ENCODE measurements around the gene GPR156.

GPR156 gene

GRCh38 chr3:120153294-120153693, 131.7 kb downstream of the GPR156 start:
- Histone ChIP-seq H3K4me1 (peaks cover 7 to 9% (median 8%) of the 10 kb centered on the region in 10 experiments), H3K36me3 (peaks cover 0 to 5% (median 0%) of the 10 kb centered on the region in 11 experiments; a peak in 1 of 22 replicates), H3K4me2 (no peak overlapping the region), H4K20me1 (no peaks in the 10 kb centered on the region), H3K27ac (no peak overlapping the region), H3K27me3 (no peaks in the 10 kb centered on the region), H3K9ac (no peak overlapping the region), H3K4me3 (no peak overlapping the region), H3K9me3 (replicated peaks in 1 of 11) (peaks cover 28 to 39% (median 33%) of the 10 kb centered on the region in 11 experiments)
- TF ChIP-seq Cebpa-rat (IDR thresholded peaks at IDR 0.05) = no peak

- H4K20me1 ChIP-seq = no peaks in the 10 kb centered on the region
- H3K4me1 ChIP-seq = peaks cover 17 to 22% (median 19%) of the 10 kb centered on the region in 10 experiments
- no peaks in the 10 kb centered on the region for H3K27me3 ChIP-seq
- peaks cover 0 to 5% (median 0%) of the 10 kb centered on the region in 11 experiments; a peak in 1 of 22 replicates for H3K36me3 ChIP-seq
- H3K4me2 ChIP-seq = no peak overlapping the region
- no peak overlapping the region for H3K9ac ChIP-seq
- peaks cover 28 to 39% (median 33%) of the 10 kb centered on the region in 11 experiments for H3K9me3 ChIP-seq (replicated peaks in 1 of 11)
- no peak overlapping the region for H3K27ac ChIP-seq
- TF ChIP-seq Cebpa-rat (IDR thresholded peaks at IDR 0.05) = no peak
- no peak overlapping the region for H3K4me3 ChIP-seq
Measured at GRCh38 chr3:120151791-120152190, 133.2 kb downstream of the GPR156 start.

DNA sequence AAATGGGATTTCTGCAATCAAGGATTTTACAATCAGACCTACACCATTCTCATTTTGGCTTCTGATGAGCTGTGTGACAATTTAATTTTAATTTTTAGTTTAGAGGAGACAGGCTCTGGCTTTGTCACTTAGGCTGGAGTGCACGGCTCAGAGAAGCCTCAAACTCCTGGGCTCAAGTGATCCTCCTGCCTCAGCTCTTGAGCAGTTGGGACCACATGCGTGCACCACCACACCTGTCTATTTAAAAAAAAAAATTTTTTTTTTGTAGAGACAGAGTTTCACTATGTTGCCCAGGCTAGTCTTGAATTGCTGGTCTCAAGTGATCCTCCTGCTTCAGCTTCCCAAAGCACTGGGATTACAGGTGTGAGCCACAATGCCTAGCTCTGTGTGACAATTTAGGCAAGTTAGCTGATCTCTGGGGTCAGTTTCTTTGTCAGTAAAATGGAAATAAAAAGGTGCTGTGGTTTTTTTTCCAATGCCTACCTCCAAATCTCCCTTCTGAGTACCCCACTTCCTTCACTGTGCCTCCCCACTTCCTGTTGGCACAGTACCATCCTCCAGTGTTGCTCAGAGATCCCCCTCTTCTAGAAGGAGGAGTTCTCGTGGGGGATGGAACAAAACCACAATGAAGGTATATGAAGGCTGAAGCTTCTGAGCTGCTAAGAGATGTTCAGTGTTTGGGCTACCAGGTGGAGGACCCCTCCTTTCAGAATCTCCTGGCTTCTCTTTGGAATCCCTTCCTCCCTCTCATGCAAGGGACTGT, 136.7 kb downstream of the GPR156 start:
- Histone ChIP-seq H3K9me3 (replicated peaks in 1 of 11) (peaks cover 0 to 7% (median 5%) of the 10 kb centered on the region in 11 experiments; a peak in 15 of 22 replicates), H3K4me3 (no peak overlapping the region), H3K4me1 (peaks cover 17 to 29% (median 20%) of the 10 kb centered on the region in 10 experiments), H3K4me2 (peak overlapping the region; percentile 37 to 74 (median 60)), H3K9ac (no peak overlapping the region), H3K36me3 (no peaks in the 10 kb centered on the region), H3K27ac (no peak overlapping the region), H3K27me3 (no peaks in the 10 kb centered on the region), H4K20me1 (no peaks in the 10 kb centered on the region)
- TF ChIP-seq Cebpa-rat (IDR thresholded peaks at IDR 0.05) = no peak

- no peak overlapping the region for H3K27ac ChIP-seq
- H3K4me2 ChIP-seq = peak overlapping the region; percentile 37 to 74 (median 60); a peak in 18 of 22 replicates
- H3K4me1 ChIP-seq = peaks cover 17 to 29% (median 20%) of the 10 kb centered on the region in 10 experiments
- no peaks in the 10 kb centered on the region for H3K36me3 ChIP-seq
- no peaks in the 10 kb centered on the region for H3K27me3 ChIP-seq
- no peak overlapping the region for H3K9ac ChIP-seq
- no peaks in the 10 kb centered on the region for H3K9me3 ChIP-seq (replicated peaks in 1 of 11)
- TF ChIP-seq Cebpa-rat (IDR thresholded peaks at IDR 0.05) = no peak
- no peaks in the 10 kb centered on the region for H4K20me1 ChIP-seq
- no peak overlapping the region for H3K4me3 ChIP-seq
Measured at GRCh38 chr3:120147072-120147871, 137.8 kb downstream of the GPR156 start.

DNA sequence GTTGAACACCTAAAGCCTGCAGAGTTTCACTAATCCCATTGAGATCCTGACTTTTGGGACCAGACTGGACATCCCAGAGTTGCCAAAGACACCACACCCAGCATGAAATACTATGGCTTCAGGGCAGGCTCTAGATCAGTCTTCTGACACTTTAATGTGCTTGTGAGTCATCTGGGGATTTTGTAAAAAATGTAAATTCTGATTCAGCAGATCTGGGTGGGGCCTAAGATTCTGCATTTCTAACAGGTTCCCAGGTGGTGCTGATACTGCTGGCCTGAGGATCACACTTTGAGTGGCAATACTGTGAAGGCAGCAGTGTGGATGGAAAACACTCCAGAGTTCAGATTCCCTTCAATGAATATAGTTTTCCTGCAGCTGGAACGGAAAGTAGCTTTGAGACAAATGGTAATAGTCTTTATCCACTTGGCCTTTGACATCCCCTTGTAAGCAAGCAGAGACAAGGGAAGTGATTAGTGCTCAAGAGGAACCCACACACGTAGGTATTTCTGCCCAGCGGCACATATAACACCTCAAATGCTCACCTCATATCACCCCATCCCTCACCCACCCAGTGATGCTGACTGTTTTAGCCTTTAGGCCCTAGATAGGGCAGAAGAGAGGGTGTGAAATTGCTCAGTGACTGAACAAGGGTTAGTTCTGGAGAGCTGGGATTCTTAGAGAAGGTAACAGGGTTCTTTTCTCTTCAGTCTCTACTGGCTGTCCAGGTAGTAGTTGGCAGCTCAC, 139.3 kb downstream of the GPR156 start:
- Histone ChIP-seq H3K4me3 (no peak overlapping the region), H3K36me3 (no peaks in the 10 kb centered on the region), H3K4me2 (peak overlapping the region in 1 of 11 experiments; percentile 11; a peak in 1 of 22 replicates), H3K4me1 (peaks cover 17 to 29% (median 20%) of the 10 kb centered on the region in 10 experiments), H4K20me1 (no peaks in the 10 kb centered on the region), H3K9me3 (replicated peaks in 1 of 11) (peaks cover 0 to 4% (median 0%) of the 10 kb centered on the region in 11 experiments; a peak in 3 of 22 replicates), H3K27me3 (no peaks in the 10 kb centered on the region), H3K27ac (no peak overlapping the region), H3K9ac (no peak overlapping the region)
- TF ChIP-seq Cebpa-rat (IDR thresholded peaks at IDR 0.05) = no peak

DNA sequence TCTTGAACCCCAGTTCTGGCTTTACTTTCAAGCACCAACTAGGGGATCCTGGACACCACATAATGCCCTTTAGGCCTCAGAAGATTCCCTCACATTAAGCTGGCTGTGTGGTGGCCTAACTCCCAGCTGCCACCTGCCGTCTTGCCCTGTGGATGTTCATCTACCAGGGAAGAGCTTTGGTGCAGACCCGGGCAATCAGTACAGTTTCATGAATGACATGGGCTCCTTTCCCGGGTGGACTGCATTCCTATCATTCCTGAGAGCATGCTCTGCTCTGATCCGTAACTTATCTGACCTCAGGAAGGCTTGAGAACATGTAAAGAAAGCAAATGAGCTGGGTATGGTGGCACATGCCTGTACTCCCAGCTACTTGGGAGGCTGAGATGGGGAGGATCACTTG, 140.8 kb downstream of the GPR156 start:
- no peak overlapping the region for H3K27ac ChIP-seq
- H3K9ac ChIP-seq = no peak overlapping the region
- no peak for TF ChIP-seq Cebpa-rat (IDR thresholded peaks at IDR 0.05)
- H3K4me1 ChIP-seq = peaks cover 17 to 29% (median 20%) of the 10 kb centered on the region in 10 experiments
- no peaks in the 10 kb centered on the region for H3K36me3 ChIP-seq
- H3K27me3 ChIP-seq = no peaks in the 10 kb centered on the region
- H4K20me1 ChIP-seq = no peaks in the 10 kb centered on the region
- H3K4me2 ChIP-seq = no peak overlapping the region
- peaks cover 0 to 14% (median 9%) of the 10 kb centered on the region in 11 experiments; a peak in 14 of 22 replicates for H3K9me3 ChIP-seq (replicated peaks in 1 of 11)
- no peak overlapping the region for H3K4me3 ChIP-seq

GRCh38 chr3:120143676-120144075, 141.3 kb downstream of the GPR156 start:
- Histone ChIP-seq H4K20me1 (no peaks in the 10 kb centered on the region), H3K9ac (no peak overlapping the region), H3K36me3 (no peaks in the 10 kb centered on the region), H3K9me3 (replicated peaks in 1 of 11) (peaks cover 0 to 14% (median 9%) of the 10 kb centered on the region in 11 experiments; a peak in 14 of 22 replicates), H3K4me1 (peaks cover 14 to 24% (median 16%) of the 10 kb centered on the region in 10 experiments), H3K27me3 (no peaks in the 10 kb centered on the region), H3K27ac (no peak overlapping the region), H3K4me2 (no peak overlapping the region), H3K4me3 (no peak overlapping the region)
- no peak for TF ChIP-seq Cebpa-rat (IDR thresholded peaks at IDR 0.05)

DNA sequence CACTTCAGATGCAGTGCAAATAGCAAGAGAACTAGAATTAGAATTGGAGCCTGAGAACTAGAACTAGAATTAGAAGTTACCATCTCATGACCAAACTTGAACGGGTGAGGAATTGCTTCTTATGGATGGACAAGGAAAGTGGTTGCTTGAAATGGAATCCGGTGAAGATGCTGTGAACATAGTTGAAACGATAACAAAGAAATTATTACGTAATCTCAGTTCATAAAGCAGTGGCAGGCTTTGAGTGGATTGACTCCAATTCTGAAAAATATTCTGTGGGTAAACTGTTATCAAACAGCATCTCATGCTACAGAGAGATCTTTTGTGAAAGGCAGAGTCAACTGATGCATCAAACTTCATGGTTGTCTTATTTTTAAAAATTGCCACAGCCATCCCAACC, 142.8 kb downstream of the GPR156 start:
- no peak overlapping the region for H3K9ac ChIP-seq
- H3K36me3 ChIP-seq = no peaks in the 10 kb centered on the region
- peaks cover 0 to 14% (median 9%) of the 10 kb centered on the region in 11 experiments; a peak in 14 of 22 replicates for H3K9me3 ChIP-seq (replicated peaks in 1 of 11)
- peaks cover 0 to 10% (median 2%) of the 10 kb centered on the region in 10 experiments; a peak in 9 of 20 replicates for H3K4me1 ChIP-seq
- no peak overlapping the region for H3K4me2 ChIP-seq
- no peaks in the 10 kb centered on the region for H3K27me3 ChIP-seq
- no peak overlapping the region for H3K4me3 ChIP-seq
- no peaks in the 10 kb centered on the region for H4K20me1 ChIP-seq
- H3K27ac ChIP-seq = no peak overlapping the region
- peak in 6 of 11 experiments; percentile 34 to 87 (median 46); a peak in 6 of 22 replicates for TF ChIP-seq Cebpa-rat (IDR thresholded peaks at IDR 0.05)
